AG10803 (cell line): ENCODE measurements around the gene LSS.

Experiments used
- DNase-seq: peaks from one replicate; pipeline ENCODE4 v3.0.0; 2010; ENCODE audit warnings: low read depth
- H3K4me3 ChIP-seq: 2 replicates; pipeline ENCODE4 v1.5.1; 2011; ENCODE audit warnings: mild to moderate bottlenecking, low read length, control low read depth
- CTCF ChIP-seq: conservative IDR thresholded peaks from 2 replicates; pipeline ENCODE4 v1.5.1; 2011; ENCODE audit warnings: mild to moderate bottlenecking, low read length, control low read depth, inconsistent platforms

LSS gene

GRCh38 chr21:46265736-46266525 lies 37.4 kb upstream of the LSS start:
- DNase-seq: no peak
- TF ChIP-seq CTCF: no peak
- H3K4me3 ChIP-seq: no peak overlapping the region

- H3K4me3 ChIP-seq: no peak overlapping the region
- TF ChIP-seq CTCF: no peak
- DNase-seq: no peak
Measured at GRCh38 chr21:46264690-46265144, 36.1 kb upstream of the LSS start.

GRCh38 chr21:46264046-46264689 lies 35.6 kb upstream of the LSS start:
- no peak for DNase-seq
- no peak for TF ChIP-seq CTCF

GRCh38 chr21:46256501-46256994 lies 28.0 kb upstream of the LSS start:
- TF ChIP-seq CTCF: no peak
- DNase-seq: no peak
- no peak overlapping the region for H3K4me3 ChIP-seq

More at GRCh38 chr21:46264046-46264689, 35.6 kb upstream of the LSS start:
- no peak overlapping the region for H3K4me3 ChIP-seq

- DNase-seq: no peak
- TF ChIP-seq CTCF: no peak
- no peak overlapping the region for H3K4me3 ChIP-seq
Measured at GRCh38 chr21:46255758-46256337, 27.3 kb upstream of the LSS start.

- TF ChIP-seq CTCF: no peak
- H3K4me3 ChIP-seq: no peak overlapping the region
- DNase-seq: no peak
Measured at GRCh38 chr21:46255166-46255565, 26.6 kb upstream of the LSS start.
